ENCODE results near the gene SRP68.
A peak's percentile ranks its signal among the peaks of the same experiment; 100 is the strongest.

The SRP68 gene

DNA sequence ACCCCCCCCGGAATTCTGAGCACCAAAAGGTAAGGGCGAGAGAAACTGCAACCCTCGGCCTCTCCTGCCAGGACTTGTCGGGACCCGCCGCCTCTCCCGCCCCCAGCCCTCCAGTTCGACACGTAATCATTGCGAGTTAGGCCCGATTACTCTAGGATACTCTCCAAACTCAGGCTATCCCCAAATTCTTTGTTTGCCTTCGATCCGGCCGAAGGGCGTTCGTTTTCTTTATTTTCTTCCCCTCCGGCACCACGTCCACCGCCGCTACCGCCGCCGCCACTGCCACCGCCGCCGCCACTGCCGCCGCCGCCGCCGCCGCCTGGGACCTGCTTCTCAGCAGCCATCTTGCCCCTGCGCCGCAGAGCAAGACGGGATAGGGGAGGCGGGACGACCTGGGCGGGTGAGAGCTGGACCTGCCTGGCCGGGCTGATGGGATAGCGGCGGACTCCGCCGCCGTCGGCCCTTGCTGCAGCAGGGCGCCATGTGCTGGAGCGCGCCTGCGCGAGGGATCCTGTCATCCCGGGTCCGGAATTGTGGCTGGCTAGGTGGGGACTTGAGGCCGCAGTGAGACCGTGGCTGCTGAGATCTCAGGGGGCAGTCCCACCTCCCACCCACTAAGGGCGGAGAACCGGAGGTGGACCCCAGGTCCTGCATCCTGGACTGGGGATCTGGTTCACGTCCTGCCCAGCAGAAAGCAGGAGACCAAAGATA, at the start of gene SRP68:
Gene SRP68, minus strand, starts transcription at position 370 of the 711 bp plus-strand sequence. Its CDS starts 26 bp downstream, at position 344.
- DNase-seq: peak; percentile 72

DNA sequence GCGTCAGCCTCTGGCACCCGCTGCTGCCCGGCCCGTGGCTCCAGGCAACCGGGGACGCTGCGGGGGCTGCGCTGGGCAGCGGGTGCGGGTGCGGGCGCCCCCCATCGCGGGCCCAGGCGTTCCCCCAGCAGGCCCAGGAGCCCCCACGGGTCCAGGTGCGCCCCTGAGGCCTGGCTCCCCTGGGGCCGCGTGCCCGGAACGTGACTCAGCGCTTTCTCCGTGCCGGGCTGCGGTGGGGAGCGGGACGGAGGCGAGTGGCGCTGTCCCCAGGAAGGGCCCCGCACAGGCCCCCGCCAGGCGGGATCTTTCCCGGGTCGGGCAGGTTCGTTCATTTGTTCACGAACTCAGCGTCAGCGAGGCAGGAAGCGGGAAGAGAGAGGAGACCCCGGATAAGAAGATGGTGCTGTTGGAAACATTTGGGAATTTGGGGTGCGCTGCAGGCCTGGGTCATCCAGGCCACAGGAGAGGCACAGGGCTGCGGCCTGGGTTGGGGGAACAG, 49.7 kb upstream of the SRP68 start:
- no peak for DNase-seq

GRCh38 chr17:76120658-76121008, 48.3 kb upstream of the SRP68 start:
- no peak for DNase-seq

GRCh38 chr17:76119409-76120371, 47.4 kb upstream of the SRP68 start:
- no peak for DNase-seq

GRCh38 chr17:76115138-76115754, 42.9 kb upstream of the SRP68 start:
- no peak for DNase-seq

DNA sequence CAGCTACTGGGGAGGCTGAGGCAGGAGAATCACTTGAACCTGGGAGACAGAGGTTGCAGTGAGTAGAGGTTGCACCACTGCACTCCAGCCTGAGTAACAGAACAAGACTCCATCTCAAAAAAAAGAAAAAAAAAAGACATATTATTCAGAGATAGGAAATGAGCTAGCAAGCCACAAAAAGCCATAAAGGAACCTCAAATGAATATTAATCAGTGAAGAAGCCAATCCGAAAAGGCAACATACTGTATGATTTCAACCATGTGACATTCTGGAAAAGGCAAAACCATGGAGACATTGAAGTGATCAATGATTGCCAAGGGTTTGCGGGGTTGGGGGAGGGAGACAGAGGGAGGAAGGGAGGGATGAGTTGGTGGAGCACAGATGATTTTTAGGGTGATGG, 39.6 kb upstream of the SRP68 start:
- no peak for DNase-seq

DNA sequence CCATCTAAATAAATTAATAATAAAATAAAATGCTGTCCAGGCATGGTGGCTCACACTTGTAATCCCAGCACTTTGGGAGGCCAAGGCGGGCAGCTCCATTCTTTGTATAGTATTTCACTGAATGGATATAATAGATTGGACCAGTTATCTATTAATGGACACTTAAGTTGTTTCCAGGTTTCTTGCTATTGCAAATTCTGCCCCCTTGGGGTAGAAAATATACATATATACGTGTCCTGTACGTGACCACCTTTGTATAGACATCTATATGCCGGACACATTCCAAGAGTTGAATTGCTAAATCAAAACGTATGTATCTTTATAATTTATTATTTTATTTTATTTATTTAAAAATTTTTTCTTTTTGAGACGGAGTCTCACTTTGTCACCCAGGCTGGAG, 35.2 kb upstream of the SRP68 start:
- DNase-seq: no peak

- no peak for DNase-seq
Observed at GRCh38 chr17:76106703-76107102, 34.4 kb upstream of the SRP68 start.

DNA sequence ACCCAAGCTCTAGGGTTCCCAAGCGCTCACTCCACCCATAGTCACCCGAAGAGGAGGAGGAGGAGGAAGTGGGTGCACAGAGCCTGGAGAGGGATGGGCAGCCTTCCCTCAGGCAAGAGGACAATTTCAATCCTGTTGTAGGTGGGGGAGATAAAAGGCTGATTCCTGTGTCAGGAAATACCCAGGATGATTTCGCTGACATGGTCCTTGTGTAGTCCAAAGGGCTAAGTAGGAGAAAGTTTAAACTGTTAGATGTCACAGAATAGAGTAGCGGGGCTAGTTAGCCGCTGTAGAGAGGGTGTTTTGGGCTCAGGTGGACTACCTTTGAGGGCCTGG, 32.5 kb upstream of the SRP68 start:
- no peak for DNase-seq

DNA sequence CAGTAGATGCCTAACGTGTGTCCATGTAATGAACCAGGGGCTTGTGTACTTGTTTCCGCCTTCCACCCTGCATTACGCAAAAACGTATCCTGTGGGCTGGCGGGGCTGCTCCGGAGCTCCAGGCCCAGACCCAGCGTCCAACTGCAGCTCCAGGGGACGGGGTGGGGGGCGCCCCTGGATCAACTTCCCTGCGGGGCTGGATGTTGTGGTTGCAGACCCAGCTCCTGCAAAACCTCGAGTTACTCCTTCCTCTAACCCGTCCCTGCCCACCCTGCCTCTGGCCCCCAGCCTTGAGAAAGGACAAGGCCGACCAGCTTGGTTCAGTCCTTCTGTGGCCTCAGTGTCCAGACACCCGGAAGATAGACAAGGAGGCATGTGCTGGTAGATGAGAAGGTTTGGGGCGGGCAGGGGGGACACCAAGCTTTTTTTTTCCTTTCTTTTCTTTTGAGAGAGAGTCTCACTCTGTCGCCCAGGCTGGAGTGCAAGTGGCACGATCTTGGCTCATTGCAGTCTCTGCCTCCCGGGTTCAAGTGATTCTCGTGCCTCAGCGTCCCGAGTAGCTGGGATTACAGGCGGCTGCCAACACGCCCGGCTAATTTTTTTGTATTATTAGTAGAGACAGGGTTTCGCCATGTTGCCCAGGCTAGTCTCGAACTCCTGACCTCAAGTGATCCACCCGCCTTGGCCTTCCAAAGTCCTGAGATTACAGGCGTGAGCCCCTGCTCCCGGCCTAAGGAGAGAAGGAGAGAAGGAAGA, 32.0 kb upstream of the SRP68 start:
- DNase-seq: no peak

DNA sequence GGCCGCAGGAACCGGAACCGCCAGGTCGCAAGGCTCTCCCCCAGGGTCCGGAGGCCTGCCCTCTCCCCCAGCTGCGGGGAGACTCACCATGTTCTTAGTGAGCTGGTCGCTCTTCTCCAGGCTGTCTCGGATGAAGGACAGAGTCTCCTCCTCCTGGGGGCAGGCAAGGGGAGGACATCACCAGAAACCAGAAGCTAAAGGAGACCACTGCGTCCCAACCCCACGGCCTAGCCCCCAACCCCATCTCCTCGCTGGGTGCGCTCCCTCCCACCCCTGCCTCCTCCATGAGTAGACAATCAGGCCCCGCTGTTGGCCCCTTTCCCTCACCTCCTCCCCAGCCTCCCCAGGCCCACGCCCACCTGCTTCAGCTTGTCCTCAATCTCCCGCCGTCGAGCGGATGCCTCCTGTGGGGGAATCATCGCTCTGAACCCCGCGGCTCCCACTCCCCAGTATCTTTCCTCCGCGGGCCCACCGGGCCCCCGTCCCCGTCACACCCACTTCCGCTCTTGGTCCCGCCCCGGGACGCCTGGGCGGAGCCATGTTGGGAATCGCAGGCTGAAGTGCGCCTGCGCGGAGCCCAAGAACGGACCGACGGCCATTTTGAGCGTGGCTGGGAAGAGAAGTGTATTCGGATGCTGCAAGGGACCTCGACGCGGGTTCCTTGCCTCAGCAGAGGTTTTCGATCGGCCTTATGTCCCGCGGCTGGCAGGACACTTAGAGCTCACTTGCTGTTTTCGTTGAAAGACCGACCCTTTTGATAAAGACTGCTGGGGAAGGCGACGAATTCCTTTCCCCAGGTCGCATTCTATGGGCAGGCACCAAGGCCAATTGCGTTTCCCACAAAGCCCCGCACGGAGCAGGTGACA, 31.2 kb upstream of the SRP68 start, which contains the start of gene EXOC7:
Gene EXOC7, minus strand, starts transcription at position 514 of the 866 bp plus-strand sequence. Its CDS starts 95 bp downstream, at position 419.
- peak; percentile 84 for DNase-seq

DNA sequence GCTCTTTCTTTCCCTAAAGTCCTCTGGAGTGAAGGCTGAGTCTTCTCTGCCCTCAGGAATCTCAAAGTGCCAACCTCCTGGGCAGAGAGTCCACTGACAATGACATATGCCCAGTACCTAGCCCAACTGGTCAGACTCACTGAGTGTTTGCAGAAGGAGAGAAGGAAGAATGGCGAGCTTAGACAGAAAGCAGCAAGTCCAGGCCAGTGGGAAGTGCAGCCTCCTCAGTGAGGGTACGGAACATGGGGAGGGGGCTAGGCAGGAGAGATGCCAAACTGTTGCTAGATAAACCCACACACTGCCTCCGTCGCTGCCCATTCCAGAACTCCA, 30.6 kb upstream of the SRP68 start:
- DNase-seq: no peak

DNA sequence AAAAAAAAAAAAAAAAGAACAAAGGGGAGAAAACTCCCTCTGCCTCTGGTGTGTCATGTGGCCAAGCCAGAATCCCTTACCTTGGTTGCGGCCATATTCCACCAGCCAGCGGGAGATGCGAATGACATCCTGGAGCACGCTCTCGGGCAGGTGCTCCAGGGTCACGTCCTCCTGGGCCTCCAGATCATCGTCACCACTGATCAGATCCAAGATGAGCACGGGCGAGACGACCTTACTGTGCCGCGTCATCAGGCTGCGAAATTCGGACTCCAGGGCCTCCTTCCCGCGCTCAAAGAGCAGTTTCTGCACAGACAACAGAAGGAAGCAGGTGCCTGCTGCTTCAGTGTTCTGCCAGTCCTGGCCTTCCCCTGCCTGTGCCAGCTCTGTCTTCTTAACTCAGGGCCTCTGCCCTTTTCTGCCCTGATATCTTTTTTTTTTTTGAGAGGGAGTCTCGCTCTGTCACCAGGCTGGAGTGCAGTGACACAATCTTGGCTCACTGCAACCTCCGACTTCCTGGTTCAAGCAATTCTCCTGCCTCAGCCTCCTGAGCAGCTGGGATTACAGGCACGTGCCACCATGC, 25.5 kb upstream of the SRP68 start:
- DNase-seq: no peak

DNA sequence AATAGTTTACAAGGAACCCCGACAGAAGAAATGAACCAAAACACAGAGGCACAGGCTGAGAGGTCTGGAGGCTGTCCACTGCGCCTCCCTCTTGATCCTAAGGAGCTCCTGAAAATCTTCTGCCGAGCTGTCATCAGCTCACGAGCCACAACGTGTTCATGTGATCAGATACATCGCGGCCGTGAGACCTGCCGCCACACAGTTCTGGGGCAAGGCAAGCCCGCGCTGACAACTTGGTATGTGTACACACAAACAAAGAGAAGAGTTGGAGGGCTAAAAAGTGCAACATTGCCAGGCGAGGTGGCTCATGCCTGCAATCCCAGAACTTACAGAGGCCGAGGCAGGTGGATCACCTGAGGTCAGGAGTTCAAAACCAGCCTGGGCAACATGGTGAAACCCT, 23.6 kb upstream of the SRP68 start:
- no peak for DNase-seq

DNA sequence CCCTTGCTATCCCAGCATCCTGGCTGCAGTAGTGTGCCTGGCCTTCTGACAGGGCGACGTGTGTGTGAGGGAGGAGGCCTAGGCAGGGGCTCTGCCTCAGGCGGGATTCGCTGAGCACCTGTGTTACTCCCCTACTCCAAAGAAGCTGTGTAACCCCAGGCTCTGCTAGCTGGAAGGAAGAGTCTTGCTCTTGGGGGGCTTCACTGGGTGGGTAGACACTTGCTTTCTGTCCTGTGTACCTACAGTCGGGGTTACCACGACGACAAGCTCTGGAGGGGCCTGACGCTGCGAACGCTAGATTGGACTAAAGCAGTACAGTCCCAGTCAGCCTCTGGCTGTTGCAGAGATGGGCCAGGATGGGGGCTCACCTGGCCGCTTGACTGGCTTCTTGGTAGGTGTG, 21.7 kb upstream of the SRP68 start:
- DNase-seq: no peak

DNA sequence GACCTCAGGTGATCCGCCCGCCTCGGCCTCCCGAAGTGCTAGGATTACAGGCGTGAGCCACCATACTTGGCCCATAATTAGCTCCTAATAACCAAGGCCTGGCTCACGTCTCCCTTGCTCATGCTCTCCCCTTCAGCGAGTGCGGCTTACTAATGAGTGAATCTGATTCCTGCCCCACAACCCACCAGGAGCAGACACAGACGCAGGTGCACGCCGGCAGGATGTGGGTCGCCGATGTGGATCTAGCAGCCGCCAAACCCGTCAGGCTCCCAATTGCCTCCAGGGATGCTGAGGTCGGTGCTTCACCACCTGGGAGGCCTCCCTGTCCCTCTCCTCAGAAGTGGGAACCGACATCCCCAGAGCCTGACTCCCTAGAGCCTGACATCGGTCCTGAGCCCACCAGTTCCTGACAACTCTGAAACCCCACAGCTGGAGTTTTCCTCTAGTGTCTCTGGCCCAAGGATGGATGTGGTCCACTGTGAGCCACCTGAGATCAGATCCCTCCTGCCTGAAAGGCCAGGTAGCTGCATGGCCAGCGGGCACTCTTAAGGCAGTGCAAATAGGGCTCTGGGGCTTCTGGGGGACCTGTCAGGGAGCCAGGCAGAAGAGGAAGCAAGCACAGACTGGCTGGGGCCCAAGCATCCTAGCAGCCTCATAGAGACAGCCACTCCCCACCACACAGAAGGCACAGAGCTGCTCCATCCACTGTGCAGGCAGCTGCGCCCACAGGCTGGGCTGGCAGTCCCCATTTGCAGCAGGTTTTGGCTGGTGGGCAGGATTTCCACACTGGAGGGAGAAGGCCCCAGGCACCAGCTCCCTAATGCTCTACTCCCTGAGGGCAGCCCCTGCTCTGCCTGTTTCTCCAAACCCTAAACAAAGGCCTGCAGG, 20.5 kb upstream of the SRP68 start:
- no peak for DNase-seq

GRCh38 chr17:76091526-76092286, 19.4 kb upstream of the SRP68 start:
- DNase-seq: no peak

DNA sequence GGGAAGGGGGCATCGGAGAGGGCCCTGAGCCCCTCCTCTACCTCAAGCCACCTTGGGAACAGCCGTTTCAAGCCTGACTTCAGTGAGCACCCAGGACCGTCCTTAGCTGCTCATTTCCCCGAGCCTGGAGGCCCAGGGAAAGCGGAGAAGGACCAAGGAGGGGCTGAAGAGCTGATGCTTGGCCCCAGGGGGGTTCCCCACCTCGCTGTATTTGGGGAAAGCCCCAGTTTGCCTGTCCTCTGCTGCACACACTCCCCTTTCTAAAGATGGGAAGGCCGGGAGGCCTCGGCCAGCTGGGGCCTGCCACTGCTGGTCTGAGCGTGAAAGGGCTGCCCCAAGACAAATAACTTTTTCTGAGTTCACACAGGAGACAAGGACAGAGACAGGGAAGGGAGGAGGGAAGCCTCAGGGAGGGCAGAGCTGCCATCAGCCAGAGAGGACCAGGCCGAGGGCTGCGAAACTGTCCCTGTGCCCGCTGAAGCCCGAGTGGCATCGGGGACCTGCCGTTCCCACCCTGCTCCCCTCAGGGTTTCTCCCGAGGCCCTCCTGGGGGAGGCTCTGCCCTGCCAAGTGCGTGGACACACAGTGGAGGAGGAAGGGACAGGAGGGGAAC, 18.3 kb upstream of the SRP68 start:
- DNase-seq: no peak

Measured in NCI-H1048 (cell line).